ENCODE data around the gene ZNF669. TPM values are rescaled to one million over a fixed set of nuclear protein-coding genes. Genes with fewer than 3 reads are reported as not detected.
"Not testable (repeated sequence)": the region's sequence is repeated elsewhere in the genome, so short reads cannot be mapped to it uniquely, and the experiment has no call there.

The ZNF669 gene
- 10 to 100 TPM; 14.3 to 20.6 TPM for total RNA-seq
- polyA plus RNA-seq (2013, experiment 1 of 2), result 14.8 TPM
- 13.7 TPM for polyA plus RNA-seq (2013, experiment 2 of 2)
- long read RNA-seq, experiment 1, result 0 reads
- long read RNA-seq, experiment 2, partial matches to known transcripts, result 0 of 3 reads
- long read RNA-seq, experiment 2, other reads (novel, unspliced or antisense), result 0 of 3 reads
- long read RNA-seq, experiment 3, transcript ZNF669-204 (4 exons, 1,718 nt), result major isoform, 32 of 41 reads
- long read RNA-seq, experiment 3, transcript ZNF669-201 (4 exons, 1,951 nt), result minor isoform, 5 of 41 reads
- long read RNA-seq, experiment 3, partial matches to known transcripts, result 0 of 41 reads
- long read RNA-seq, experiment 3, other reads (novel, unspliced or antisense), result 2 of 41 reads
- long read RNA-seq, experiment 4, transcript ZNF669-204 (4 exons, 1,718 nt), result major isoform, 10 of 16 reads
- long read RNA-seq, experiment 4, partial matches to known transcripts, result 0 of 16 reads
- long read RNA-seq, experiment 4, other reads (novel, unspliced or antisense), result 3 of 16 reads

DNA sequence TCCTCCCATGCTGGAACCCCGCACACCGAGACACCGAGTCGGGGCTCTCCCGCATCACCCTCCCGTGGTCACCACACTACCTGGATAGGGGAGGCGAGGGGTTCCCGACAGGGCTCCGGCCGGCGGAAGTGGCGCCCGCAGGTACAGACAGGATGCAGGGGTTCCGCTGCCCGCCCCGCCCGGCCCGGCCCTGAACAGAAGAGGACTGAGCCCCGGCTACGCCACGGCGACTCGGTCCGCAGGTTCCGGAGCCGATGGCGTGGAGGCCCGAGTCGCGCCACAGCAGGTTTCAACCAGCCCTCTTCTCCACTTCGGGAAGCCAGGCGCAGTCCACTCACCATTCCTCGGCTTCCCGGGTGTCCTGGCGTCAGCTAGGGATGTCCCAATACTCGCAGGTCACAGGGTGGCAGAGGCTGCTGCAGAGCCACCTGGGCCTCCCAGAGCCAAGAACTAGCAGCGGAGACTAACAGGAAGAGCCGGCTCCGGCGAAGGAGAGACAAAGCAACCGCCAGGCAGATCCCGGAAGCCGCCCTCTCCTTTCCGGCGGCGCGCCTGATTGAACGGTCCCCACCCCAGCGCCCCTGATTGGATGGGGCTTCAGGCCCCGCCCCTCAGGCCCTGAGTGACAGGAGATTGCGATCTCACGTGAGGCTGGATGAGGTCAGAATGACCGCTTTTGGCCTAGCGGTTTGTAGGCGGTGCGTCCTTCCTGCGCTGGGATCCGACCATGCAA is at the start of gene ZNF669:
TSS of gene ZNF669 (minus strand) at position 498 of the 733 bp plus-strand sequence. CDS start at position 341, 157 bp downstream.
- peaks cover 35% of the 10 kb centered on the region for H3K36me3 ChIP-seq (ENCODE audit: control insufficient read depth, insufficient read depth, low read length)
- TF ChIP-seq CTCF (conservative IDR thresholded peaks at IDR 0.05), result no peak
- H3K27me3 ChIP-seq (ENCODE audit: control insufficient read depth, insufficient read depth, low read length, poor library complexity, severe bottlenecking), result no peaks in the 10 kb centered on the region
- Mint-ChIP-seq H3K27ac (peak within 1 kb of the TSS; percentile 97), H3K36me3 (ENCODE audit: low read depth) (peaks cover 43% of the 10 kb centered on the region), H3K4me3 (peak within 1 kb of the TSS; percentile 86), H3K27me3 (ENCODE audit: insufficient read depth) (peaks cover 4% of the 10 kb centered on the region), H3K9me3 (peaks cover 54% of the 10 kb centered on the region), H3K4me1 (peaks cover 9% of the 10 kb centered on the region)
- peaks cover 44% of the 10 kb centered on the region for H3K9me3 ChIP-seq (ENCODE audit: control insufficient read depth, low read length)
- H3K4me1 ChIP-seq (ENCODE audit: control insufficient read depth, insufficient read depth, low read length), result no peaks in the 10 kb centered on the region
- H3K9ac ChIP-seq (ENCODE audit: extremely low read depth, low read length, poor library complexity, severe bottlenecking), result peak within 1 kb of the TSS; percentile 85
- peak; percentile 99 for DNase-seq
- WGBS, 2 experiments (ENCODE audit: insufficient coverage in 1 of 2, insufficient read length in 1 of 2), result 0 to 1% methylated on average over 19 to 57 of the region's 58 CpGs
- peak within 1 kb of the TSS; percentile 92 for H3K4me3 ChIP-seq (ENCODE audit: low read length)
- peak within 1 kb of the TSS; percentile 92 for H3K27ac ChIP-seq (ENCODE audit: low read depth, low read length)

- Mint-ChIP-seq H3K27me3 (ENCODE audit: insufficient read depth) (no peaks in the 10 kb centered on the region), H3K4me3 (no peak overlapping the region), H3K9me3 (peaks cover 85% of the 10 kb centered on the region), H3K4me1 (no peaks in the 10 kb centered on the region), H3K27ac (no peak overlapping the region), H3K36me3 (ENCODE audit: low read depth) (peaks cover 90% of the 10 kb centered on the region)
- Histone ChIP-seq H3K4me3 (ENCODE audit: low read length) (peak overlapping the region; percentile 66), H3K36me3 (ENCODE audit: control insufficient read depth, insufficient read depth, low read length) (peaks cover 91% of the 10 kb centered on the region), H3K27me3 (ENCODE audit: control insufficient read depth, insufficient read depth, low read length, poor library complexity, severe bottlenecking) (no peaks in the 10 kb centered on the region), H3K9ac (ENCODE audit: extremely low read depth, low read length, poor library complexity, severe bottlenecking) (no peak overlapping the region), H3K9me3 (ENCODE audit: control insufficient read depth, low read length) (peaks cover 99% of the 10 kb centered on the region), H3K27ac (ENCODE audit: low read depth, low read length) (no peak overlapping the region), H3K4me1 (ENCODE audit: control insufficient read depth, insufficient read depth, low read length) (no peaks in the 10 kb centered on the region)
- no peak for TF ChIP-seq CTCF (conservative IDR thresholded peaks at IDR 0.05)
- 95 to 100% methylated on average over 1 to 2 of the region's 2 CpGs for WGBS, 2 experiments (ENCODE audit: insufficient coverage in 1 of 2, insufficient read length in 1 of 2)
- no peak for DNase-seq
These were observed 43.6 kb upstream of the ZNF669 start for GRCh38 chr1:247147781-247148180.

DNA sequence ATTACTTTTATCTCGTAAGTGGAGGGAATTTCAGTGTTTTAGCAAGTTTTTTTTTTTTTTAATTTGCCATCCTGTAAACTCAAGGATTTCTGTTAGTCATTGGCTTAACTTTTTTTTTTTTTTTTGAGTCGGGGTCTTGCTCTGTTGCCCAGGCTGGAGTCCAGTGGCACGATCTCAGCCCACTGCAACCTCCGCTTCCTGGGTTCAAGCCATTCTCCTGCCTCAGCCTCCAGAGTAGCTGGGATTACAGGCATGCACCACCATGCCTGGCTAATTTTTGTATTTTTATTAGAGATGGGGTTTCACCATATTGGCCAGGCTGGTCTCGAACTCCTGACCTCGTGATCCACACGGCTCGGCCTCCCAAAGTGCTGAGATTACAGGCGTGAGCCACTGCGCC is 43.0 kb upstream of the ZNF669 start:
- H3K9me3 Mint-ChIP-seq, result peaks cover 82% of the 10 kb centered on the region
- not testable (repeated sequence) for H3K4me3 Mint-ChIP-seq; H3K27ac Mint-ChIP-seq; H3K4me1 Mint-ChIP-seq; H3K27me3 ChIP-seq (ENCODE audit: control insufficient read depth, insufficient read depth, low read length, poor library complexity, severe bottlenecking); DNase-seq; H3K4me1 ChIP-seq (ENCODE audit: control insufficient read depth, insufficient read depth, low read length); H3K27me3 Mint-ChIP-seq (ENCODE audit: insufficient read depth); H3K27ac ChIP-seq (ENCODE audit: low read depth, low read length); H3K9ac ChIP-seq (ENCODE audit: extremely low read depth, low read length, poor library complexity, severe bottlenecking)
- 91 to 92% methylated on average over 6 to 10 of the region's 10 CpGs for WGBS, 2 experiments (ENCODE audit: insufficient coverage in 1 of 2, insufficient read length in 1 of 2)
- Histone ChIP-seq H3K4me3 (ENCODE audit: low read length) (peak overlapping the region; percentile 66), H3K9me3 (ENCODE audit: control insufficient read depth, low read length) (peaks cover 98% of the 10 kb centered on the region), H3K36me3 (ENCODE audit: control insufficient read depth, insufficient read depth, low read length) (peaks cover 91% of the 10 kb centered on the region)
- peaks cover 89% of the 10 kb centered on the region for H3K36me3 Mint-ChIP-seq (ENCODE audit: low read depth)

All from endodermal cell (in vitro differentiated cells).